ENCODE measurements around the gene ICAM2.

Gene ICAM2

GRCh38 chr17:63966646-63967264 lies 53.7 kb downstream of the ICAM2 start:
- no peak for DNase-seq (ENCODE audit: extremely low read depth, low read depth)
- TF ChIP-seq CTCF (IDR thresholded peaks at IDR 0.05; ENCODE audit: low read depth, low read length) = no peak

GRCh38 chr17:63963123-63963522 lies 57.3 kb downstream of the ICAM2 start:
- no peak for DNase-seq (ENCODE audit: extremely low read depth, low read depth)
- no peak for TF ChIP-seq CTCF (IDR thresholded peaks at IDR 0.05; ENCODE audit: low read depth, low read length)

- no peak for TF ChIP-seq CTCF (IDR thresholded peaks at IDR 0.05; ENCODE audit: low read depth, low read length)
- no peak for DNase-seq (ENCODE audit: extremely low read depth, low read depth)
Measured at GRCh38 chr17:63962298-63962744, 58.1 kb downstream of the ICAM2 start.

GRCh38 chr17:63961355-63962212 lies 58.8 kb downstream of the ICAM2 start:
- DNase-seq (ENCODE audit: extremely low read depth, low read depth) = no peak
- no peak for TF ChIP-seq CTCF (IDR thresholded peaks at IDR 0.05; ENCODE audit: low read depth, low read length)

- no peak for TF ChIP-seq CTCF (IDR thresholded peaks at IDR 0.05; ENCODE audit: low read depth, low read length)
- DNase-seq (ENCODE audit: extremely low read depth, low read depth) = no peak
Measured at GRCh38 chr17:63960430-63960829, 60.0 kb downstream of the ICAM2 start.

- no peak for TF ChIP-seq CTCF (IDR thresholded peaks at IDR 0.05; ENCODE audit: low read depth, low read length)
- no peak for DNase-seq (ENCODE audit: extremely low read depth, low read depth)
Measured at GRCh38 chr17:63960006-63960405, 60.4 kb downstream of the ICAM2 start.

GRCh38 chr17:63956296-63956920 lies 64.0 kb downstream of the ICAM2 start:
- no peak for DNase-seq (ENCODE audit: extremely low read depth, low read depth)
- TF ChIP-seq CTCF (IDR thresholded peaks at IDR 0.05; ENCODE audit: low read depth, low read length) = no peak

Data from AG09319 (cell line).